ENCODE measurements around the gene FICD. TPM values are rescaled to one million over a fixed set of nuclear protein-coding genes. Genes with fewer than 3 reads are reported as not detected.

FICD gene
- total and polyA plus RNA-seq, 2 of the 13 experiments (the other 11 are each of a cell fraction or from before 2014, with no cell fraction given), result 0.99 to 3.0 TPM

DNA sequence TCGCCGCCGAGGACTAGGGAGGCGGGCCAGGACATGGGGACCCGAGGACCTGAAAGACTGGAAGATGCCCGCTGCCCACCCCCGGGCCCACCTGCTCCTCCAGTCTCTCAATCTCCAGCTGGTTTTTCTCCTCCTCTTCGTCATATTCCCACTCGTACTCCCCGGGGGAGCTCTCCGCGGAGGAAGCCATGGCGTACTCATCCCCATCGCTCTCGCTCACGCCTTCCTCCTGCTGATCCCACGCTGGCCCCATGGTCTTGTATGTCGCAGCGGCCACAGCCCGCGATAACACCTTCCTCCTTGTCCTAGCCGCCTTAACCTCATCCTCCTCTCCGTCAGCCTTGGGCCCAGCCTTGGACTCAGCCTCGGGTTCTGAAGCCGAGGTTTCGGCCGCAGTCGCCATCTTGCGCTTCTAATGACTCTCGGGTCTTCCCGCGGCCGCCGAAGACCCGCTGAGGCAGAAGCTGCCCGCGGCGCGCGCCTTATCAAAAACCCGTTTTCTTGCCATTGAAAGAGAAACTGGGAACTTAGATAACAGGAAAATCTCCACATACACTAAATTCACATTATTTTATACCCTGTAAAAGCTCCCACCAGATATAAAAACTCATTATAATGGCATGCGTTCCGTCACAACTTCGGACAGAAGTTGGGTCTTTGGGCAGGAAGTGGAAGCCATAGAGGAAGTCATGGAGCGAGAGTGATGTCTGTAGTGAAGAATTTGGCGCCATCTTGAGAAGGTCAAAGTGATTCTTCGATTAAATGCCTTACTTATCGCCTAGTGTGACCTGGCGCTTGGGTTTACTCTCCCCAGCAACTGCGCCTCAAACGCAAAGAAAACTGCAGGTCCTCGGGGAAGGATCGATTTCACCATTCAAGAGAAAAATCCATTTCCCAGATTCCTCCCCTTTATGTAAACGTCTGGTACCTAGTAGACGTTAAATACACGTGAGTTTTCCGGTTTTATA is 46.0 kb downstream of the FICD start, which contains the start of gene SART3 (continued):
- TF ChIP-seq ZNF33B (CRISPR knock-in tag; IDR thresholded peaks at IDR 0.05), result 0 out of 2 replicates have a peak, but pooled peaks have one; percentile 44
- no peak for TF ChIP-seq KDM4B (CRISPR knock-in tag; IDR thresholded peaks at IDR 0.05)
- TF ChIP-seq ZBTB1 (CRISPR knock-in tag; IDR thresholded peaks at IDR 0.05; ENCODE audit: borderline replicate concordance), result no peak
- TF ChIP-seq EEA1 (CRISPR knock-in tag; IDR thresholded peaks at IDR 0.05; ENCODE audit: borderline replicate concordance), result no peak
- TF ChIP-seq HES4 (CRISPR knock-in tag; IDR thresholded peaks at IDR 0.05; ENCODE audit: borderline replicate concordance), result no peak; the same call in 1 of the 2 replicates
- TF ChIP-seq, protein P1, sequence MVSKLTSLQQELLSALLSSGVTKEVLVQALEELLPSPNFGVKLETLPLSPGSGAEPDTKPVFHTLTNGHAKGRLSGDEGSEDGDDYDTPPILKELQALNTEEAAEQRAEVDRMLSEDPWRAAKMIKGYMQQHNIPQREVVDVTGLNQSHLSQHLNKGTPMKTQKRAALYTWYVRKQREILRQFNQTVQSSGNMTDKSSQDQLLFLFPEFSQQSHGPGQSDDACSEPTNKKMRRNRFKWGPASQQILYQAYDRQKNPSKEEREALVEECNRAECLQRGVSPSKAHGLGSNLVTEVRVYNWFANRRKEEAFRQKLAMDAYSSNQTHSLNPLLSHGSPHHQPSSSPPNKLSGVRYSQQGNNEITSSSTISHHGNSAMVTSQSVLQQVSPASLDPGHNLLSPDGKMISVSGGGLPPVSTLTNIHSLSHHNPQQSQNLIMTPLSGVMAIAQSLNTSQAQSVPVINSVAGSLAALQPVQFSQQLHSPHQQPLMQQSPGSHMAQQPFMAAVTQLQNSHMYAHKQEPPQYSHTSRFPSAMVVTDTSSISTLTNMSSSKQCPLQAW (CRISPR knock-in tag; IDR thresholded peaks at IDR 0.05), result no peak; the same call in 1 of the 2 replicates
- TF ChIP-seq RXRA (CRISPR knock-in tag; IDR thresholded peaks at IDR 0.05), result no peak
- no peak for TF ChIP-seq NCOA1 (CRISPR knock-in tag; IDR thresholded peaks at IDR 0.05)
- TF ChIP-seq FOXJ3 (CRISPR knock-in tag; IDR thresholded peaks at IDR 0.05; ENCODE audit: borderline replicate concordance), result no peak
- no peak for TF ChIP-seq ZNF713 (CRISPR knock-in tag; IDR thresholded peaks at IDR 0.05)
- no peak for TF ChIP-seq NFE2L1 (CRISPR knock-in tag; IDR thresholded peaks at IDR 0.05; ENCODE audit: borderline replicate concordance)
- TF ChIP-seq, protein P2, sequence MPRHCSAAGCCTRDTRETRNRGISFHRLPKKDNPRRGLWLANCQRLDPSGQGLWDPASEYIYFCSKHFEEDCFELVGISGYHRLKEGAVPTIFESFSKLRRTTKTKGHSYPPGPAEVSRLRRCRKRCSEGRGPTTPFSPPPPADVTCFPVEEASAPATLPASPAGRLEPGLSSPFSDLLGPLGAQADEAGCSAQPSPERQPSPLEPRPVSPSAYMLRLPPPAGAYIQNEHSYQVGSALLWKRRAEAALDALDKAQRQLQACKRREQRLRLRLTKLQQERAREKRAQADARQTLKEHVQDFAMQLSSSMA (CRISPR knock-in tag; IDR thresholded peaks at IDR 0.05), result peak; percentile 100
- TF ChIP-seq, protein P3, sequence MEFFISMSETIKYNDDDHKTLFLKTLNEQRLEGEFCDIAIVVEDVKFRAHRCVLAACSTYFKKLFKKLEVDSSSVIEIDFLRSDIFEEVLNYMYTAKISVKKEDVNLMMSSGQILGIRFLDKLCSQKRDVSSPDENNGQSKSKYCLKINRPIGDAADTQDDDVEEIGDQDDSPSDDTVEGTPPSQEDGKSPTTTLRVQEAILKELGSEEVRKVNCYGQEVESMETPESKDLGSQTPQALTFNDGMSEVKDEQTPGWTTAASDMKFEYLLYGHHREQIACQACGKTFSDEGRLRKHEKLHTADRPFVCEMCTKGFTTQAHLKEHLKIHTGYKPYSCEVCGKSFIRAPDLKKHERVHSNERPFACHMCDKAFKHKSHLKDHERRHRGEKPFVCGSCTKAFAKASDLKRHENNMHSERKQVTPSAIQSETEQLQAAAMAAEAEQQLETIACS (CRISPR knock-in tag; IDR thresholded peaks at IDR 0.05), result no peak
- TF ChIP-seq EHMT2 (IDR thresholded peaks at IDR 0.05; ENCODE audit: borderline replicate concordance, low read depth, low read length), result no peak; the same call in 1 of the 2 replicates
- TF ChIP-seq ETV6 (CRISPR knock-in tag; conservative IDR thresholded peaks at IDR 0.05), result no peak
- TF ChIP-seq, protein P4, sequence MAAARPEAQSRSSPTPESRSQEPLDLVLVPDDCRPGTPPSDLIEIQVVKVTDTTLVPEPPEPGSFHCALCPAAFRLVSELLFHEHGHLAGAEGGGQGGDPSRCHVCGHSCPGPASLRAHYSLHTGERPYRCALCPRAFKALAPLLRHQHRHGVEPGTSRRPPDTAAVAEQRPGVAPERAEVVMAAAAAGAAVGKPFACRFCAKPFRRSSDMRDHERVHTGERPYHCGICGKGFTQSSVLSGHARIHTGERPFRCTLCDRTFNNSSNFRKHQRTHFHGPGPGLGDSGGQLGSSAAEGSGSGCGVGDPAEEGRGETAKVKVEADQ (CRISPR knock-in tag; IDR thresholded peaks at IDR 0.05; ENCODE audit: borderline replicate concordance), result no peak
- TF ChIP-seq, protein P5, sequence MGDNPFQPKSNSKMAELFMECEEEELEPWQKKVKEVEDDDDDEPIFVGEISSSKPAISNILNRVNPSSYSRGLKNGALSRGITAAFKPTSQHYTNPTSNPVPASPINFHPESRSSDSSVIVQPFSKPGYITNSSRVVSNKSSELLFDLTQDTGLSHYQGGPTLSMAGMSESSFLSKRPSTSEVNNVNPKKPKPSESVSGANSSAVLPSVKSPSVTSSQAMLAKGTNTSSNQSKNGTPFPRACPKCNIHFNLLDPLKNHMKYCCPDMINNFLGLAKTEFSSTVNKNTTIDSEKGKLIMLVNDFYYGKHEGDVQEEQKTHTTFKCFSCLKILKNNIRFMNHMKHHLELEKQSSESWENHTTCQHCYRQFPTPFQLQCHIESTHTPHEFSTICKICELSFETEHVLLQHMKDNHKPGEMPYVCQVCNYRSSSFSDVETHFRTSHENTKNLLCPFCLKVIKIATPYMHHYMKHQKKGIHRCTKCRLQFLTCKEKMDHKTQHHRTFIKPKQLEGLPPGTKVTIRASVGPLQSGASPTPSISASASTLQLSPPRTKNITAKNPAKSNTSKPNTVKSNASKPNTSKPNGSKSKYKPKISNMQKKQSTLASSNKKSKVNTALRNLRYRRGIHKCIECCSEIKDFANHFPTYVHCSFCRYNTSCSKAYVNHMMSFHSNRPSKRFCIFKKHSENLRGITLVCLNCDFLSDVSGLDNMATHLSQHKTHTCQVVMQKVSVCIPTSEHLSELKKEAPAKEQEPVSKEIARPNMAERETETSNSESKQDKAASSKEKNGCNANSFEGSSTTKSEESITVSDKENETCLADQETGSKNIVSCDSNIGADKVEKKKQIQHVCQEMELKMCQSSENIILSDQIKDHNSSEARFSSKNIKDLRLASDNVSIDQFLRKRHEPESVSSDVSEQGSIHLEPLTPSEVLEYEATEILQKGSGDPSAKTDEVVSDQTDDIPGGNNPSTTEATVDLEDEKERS (CRISPR knock-in tag; IDR thresholded peaks at IDR 0.05), result no peak
- no peak for TF ChIP-seq ZNF382 (CRISPR knock-in tag; IDR thresholded peaks at IDR 0.05; ENCODE audit: borderline replicate concordance)

Measured in HepG2 (cell line).